Ammon's horn (tissue), 1 donor: ENCODE data around the gene POU2F3.

Experiments
- DNase-seq: peaks from one replicate; pipeline ENCODE4 v3.0.0-alpha.2; 2016; ENCODE audit warnings: low spot score

Gene POU2F3

GRCh38 chr11:120226714-120227113 lies 13.2 kb upstream of the POU2F3 start:
- DNase-seq = no peak

- DNase-seq = no peak
These were observed 12.6 kb upstream of the POU2F3 start for GRCh38 chr11:120227228-120227852.

DNA sequence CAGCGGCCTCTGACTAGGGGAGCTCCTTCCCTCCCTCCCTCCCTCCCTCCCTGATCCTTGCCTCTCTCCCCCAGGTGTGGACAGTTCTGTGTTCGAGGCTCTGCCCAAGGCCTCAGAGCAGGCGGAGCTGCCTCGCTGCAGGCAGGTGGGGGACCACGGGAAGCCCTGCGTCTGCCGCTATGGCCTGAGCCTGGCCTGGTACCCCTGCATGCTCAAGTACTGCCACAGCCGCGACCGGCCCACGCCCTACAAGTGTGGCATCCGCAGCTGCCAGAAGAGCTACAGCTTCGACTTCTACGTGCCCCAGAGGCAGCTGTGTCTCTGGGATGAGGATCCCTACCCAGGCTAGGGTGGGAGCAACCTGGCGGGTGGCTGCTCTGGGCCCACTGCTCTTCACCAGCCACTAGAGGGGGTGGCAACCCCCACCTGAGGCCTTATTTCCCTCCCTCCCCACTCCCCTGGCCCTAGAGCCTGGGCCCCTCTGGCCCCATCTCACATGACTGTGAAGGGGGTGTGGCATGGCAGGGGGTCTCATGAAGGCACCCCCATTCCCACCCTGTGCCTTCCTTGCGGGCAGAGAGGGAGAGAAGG lies 11.1 kb upstream of the POU2F3 start:
- DNase-seq = no peak

DNA sequence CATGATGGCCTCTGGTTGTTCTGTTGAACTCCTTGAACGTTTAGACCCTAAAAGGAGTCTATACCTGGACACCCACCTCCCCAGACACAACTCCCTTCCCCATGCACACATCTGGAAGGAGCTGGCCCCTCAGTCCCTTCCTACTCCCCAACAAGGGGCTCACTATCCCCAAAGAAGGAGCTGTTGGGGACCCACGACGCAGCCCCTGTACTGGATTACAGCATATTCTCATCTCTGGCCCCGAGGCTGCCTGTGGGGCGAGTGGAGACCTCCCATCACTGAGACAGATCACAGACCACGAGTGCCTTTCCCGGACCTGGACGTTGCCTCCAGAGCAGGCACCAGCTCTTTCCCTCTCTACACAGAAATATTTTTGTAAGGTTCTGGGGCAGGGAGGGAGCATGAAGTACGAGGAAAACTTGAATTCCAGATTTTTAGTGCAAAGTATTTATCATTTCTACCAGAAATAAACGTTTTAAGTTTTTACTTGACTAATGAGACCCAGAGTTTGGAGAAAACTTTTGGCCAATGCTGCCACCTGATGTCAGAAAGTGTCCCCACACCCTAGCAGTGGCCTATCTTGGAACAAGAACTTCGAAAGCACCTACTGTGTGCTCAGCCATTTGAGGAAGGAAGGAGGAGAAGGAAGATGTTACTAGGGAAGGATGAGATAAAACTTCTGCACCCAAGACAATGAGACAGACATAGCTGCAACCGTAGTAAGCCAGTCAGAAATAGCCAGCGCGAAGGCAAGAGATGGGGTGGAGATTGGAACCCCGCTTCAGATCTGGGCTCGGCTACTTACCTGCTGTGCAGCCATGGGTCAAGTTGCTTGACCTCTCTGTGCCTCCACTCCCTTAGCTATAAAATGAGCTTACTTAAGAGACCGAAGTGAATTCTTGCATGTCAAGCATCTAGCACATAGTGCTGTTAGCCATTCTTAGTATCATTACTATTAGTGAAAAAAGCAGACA lies 10.2 kb upstream of the POU2F3 start:
- DNase-seq = peak; percentile 49

DNA sequence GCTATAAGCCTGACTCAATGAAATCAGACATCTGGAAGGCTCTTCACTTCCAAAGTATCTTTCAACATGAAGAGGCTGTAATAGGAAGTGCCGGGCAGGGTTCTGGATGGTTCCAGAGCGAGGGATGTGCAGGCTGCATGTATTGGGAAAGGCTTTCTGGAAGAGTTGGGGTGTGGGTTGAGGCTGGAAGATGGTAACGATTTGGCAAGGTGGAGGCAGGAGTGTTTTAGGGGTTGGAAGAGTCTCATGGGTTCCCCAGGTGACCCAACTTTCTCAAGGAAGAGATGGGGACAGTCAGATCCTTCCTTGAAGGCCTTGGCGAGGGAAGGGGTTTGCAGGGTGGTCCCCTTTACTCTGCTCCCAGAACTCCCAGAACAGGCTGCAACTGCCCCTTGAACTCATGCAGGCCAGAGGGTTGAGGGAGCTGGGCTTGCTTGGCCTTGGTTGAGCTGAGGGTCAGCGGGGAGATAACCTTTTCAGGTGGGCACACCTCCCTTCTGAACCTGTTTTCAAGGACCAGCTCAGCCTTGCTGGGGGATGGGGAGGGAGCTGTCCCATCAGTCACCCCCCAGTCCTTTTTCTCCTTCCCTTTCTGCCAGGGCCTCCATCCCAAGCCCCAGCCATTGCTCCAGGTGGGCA lies 9.4 kb upstream of the POU2F3 start:
- DNase-seq = no peak

- DNase-seq = no peak
These were observed 8.0 kb upstream of the POU2F3 start for GRCh38 chr11:120231963-120232362.

- no peak for DNase-seq
These were observed 6.6 kb upstream of the POU2F3 start for GRCh38 chr11:120233207-120233803.

DNA sequence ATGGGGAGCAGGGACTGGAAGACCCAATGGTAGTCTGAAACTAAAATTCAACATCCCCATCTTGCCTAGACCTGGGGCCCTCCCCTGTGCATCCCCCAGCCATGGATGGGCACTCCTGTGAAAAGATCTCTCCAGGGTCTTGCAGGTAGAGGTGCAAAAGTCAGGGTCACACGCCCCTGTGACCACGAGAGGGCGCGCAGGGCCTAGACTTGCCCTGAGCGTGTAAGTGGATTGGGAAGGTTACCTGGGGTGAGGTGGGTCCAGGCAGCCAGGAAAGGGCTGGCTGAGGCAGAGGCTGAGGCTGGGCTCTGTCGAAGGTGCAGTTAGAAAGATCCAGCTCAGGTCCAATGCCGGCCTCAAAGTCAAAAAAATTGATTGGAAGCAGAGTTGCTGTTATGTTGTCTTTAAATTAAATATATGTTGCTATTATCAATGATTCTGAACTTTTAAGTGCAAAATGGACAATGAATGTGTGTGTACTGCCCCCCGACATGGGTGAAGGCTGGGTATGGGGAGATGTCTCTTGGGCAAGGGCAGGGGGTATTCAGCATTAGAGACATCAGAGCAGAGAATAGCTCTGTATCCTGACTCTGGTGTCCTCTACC lies 4.8 kb upstream of the POU2F3 start:
- peak; percentile 56 for DNase-seq

- DNase-seq = no peak
These were observed 3.5 kb upstream of the POU2F3 start for GRCh38 chr11:120236169-120237107.

DNA sequence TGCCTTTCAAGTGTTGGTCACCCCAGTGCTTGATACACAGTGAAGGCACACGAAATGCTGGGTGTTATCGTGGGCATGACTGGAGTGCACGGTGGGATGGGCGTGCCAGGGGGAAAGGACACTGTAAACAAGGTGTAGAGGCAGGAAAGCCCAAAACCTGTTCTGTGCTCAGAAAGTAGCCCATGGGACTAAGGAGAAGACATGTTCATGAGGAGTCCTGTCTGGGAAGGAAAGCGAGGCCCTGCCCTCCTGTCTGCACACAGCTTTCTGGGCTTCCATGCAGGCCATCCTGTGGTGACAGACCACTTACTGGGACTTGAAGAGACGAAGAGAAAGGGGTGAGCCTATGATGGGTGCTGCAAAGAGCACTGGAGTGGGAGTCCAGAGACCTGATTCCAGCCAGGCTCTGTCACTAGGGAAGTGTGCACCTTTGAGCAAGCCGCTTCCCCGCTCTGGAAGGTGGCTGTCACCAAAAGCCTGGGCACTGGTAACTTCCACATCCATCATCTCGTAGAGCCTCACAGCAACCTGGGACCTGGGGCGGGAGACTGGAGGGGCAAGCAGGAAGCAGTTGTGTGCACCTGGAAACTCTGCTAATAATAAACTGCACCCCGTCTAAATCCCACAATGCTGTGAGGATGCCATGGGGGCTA lies 846 bp upstream of the POU2F3 start:
- no peak for DNase-seq

DNA sequence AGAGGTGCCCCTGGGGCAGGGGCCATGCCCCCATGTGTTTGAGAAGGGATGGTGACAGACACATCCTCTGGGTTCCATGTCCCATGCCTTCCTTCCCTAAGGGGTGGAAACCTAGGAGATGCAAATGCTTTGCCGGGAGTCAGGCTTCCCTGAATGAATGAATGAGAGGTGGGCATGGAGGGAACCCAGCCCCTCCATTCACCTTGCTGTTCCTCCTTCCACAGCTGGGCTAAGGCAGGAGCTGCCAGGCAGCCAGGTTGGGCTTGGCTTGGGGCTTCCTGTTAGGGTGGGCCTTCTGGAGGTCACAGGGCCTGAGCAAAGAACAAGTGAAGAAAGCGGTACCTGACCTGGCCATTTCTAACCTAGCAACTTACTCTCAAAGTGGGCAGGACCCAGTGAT lies 926 bp downstream of the POU2F3 start:
- no peak for DNase-seq

- DNase-seq = no peak
These were observed 1.3 kb downstream of the POU2F3 start for GRCh38 chr11:120241277-120241676.

DNA sequence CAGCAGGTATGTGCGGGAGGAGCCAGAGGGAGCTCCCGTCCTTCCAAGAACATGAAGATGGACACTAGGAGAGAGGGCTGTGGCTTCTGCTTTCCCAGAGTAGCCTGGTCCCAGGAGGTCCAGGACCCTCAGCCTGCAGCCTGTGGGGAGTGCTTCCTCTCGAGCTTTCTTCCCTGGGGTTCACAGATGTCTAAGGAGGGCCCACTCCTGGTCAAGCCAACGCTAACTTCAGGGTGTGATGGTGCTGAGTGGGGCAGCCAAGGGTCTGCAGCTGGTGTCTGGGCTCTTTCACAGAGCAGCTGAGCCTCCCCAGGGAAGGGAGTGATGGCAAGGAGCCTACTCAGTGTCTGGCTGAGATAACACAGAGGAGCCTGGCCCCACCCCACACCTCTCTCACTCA lies 3.3 kb downstream of the POU2F3 start:
- DNase-seq = no peak

DNA sequence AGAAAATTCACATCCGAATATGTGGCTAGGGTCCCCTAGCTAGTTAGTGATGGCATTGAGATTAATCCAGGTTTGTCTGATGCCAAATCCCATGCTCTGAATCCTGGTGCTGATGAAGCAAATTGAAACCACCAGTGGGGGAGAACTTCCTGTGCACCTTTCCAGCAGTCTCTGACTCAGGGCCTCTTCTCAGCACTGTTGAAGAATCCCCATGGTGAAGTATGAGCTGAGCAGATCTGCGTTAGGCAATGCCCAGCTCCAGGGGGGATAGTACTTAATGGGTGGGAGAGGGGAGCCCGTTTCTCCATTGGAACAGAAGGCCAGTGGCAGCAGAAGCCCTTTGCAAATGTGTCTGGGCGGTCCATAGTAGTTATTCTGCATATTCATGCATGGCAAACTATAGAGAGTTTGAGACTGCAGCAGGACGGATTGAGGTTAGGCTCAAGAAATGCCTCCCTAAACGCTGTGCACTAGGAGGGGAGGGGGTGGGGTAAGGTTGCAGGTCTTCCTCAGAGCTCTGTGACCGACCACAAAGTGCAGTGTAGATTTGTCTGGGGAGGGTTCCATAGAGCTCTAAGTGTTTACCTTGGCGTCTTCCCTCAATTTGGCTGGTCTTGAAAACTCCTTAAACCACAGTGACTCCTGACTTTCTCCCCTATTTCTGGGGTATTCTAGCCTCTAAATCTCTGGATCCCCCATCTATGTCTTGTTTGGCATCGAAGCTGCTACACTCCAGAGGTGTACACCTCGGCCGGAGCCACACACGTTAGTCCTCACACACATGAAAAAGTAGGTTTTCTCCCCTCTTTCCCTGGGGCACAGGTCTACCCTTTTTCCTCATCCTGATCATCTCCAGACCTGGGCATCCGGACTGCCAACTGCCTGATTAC lies 4.8 kb downstream of the POU2F3 start:
- no peak for DNase-seq

DNA sequence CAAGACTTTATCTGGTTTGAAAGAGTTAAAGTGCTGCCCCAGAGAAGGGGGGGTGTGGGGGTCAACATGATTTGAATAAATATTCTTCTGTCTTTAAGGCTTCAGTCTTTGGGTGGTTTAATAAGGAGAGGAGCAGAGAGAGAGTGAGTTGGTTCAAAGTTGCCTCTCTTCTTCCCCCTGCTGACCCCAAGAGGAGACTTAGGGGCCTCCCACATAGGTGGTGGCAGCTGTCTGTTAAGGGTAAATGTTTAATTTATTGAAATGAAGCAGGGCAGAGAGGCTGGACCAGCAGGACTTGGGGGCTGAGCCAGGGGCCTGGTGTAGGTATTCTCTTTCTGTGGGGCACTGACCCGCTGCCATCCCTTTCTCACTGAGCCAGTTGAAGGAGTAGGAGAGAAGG lies 5.5 kb downstream of the POU2F3 start:
- DNase-seq = no peak

- DNase-seq = no peak
These were observed 8.8 kb downstream of the POU2F3 start for GRCh38 chr11:120248551-120249278.

- no peak for DNase-seq
These were observed 9.6 kb downstream of the POU2F3 start for GRCh38 chr11:120249279-120250262.
